ENCODE data around the gene MED14.
A peak's percentile ranks its signal among the peaks of the same experiment; 100 is the strongest.
"Not testable (repeated sequence)": the region's sequence is repeated elsewhere in the genome, so short reads cannot be mapped to it uniquely, and the experiment has no call there.

Gene MED14

GRCh38 chrX:40735325-40736169, at the start of gene MED14:
Gene MED14 (minus strand): TSS chrX:40735542. CDS start chrX:40735412, 130 bp downstream.
- no peaks in the 10 kb centered on the region for H3K27me3 Mint-ChIP-seq
- peak within 1 kb of the TSS; percentile 83 for H3K4me3 Mint-ChIP-seq
- H3K27ac Mint-ChIP-seq: peak within 1 kb of the TSS; percentile 91
- H3K4me1 Mint-ChIP-seq: peaks cover 31% of the 10 kb centered on the region
- ATAC-seq: peak; percentile 96
- no peaks in the 10 kb centered on the region for H3K36me3 Mint-ChIP-seq
- no peaks in the 10 kb centered on the region for H3K9me3 Mint-ChIP-seq

DNA sequence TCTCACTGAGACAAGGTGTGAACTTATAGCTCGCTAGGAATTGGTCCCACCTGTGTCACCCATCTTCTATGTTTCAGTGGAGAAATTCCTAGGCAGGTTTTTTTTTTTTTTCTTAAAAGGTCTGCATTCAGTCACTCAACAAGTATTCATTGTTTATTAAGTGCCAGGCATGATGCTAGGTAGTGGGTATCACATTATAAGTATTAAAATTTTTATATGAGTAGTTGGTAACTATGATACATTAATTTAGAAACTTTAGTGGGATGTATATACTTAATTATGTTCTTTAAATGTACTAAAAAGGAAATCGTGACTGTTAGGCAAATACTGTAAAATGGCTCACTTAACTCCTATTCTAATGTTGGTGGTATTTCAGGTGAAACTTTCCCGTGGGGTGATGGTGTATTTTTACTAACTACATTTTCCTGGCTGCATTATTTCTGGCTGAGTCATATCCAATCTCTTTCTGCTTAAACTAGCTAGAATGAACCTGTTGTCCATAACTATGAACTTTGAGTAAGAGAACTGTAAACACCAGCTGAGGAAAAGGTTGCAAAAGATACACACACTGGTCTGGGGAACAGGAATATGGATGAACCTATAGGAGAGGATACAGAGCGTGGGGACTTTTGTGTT, 49.3 kb upstream of the MED14 start:
- Mint-ChIP-seq H3K27ac (no peak overlapping the region), H3K4me1 (no peaks in the 10 kb centered on the region), H3K27me3 (no peaks in the 10 kb centered on the region)

DNA sequence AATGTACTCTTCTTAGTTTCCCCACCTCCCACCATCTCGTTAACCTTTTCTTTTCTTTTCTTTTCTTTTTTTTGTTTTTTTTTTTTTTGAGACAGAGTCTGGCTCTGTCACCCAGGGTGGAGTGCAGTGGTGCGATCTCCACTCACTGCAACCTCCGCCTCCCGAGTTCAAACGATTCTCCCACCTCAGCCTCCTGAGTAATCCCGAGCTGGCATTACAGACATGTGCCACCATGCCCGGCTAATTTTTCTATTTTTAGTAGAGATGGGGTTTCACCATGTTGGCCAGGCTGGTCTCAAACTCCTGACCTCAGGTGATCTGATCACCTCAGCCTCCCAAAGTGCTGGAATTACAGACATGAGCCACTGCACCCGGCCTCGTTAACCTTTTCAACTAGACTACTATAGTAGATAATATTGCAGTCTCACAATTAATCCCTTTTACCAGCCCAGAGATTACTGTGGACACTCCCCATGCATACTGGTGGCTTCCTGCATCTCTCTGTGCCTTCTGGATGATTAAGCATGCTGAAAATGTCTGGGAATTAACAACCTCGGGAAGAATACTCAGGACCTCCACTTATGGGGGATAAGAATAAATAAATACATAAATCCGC, 47.4 kb upstream of the MED14 start:
- H3K27me3 Mint-ChIP-seq, ATAC-seq, H3K9me3 Mint-ChIP-seq, H3K36me3 Mint-ChIP-seq, H3K4me3 Mint-ChIP-seq, H3K4me1 Mint-ChIP-seq, H3K27ac Mint-ChIP-seq: not testable (repeated sequence)

More for the DNA sequence above, 49.3 kb upstream of the MED14 start:
- Mint-ChIP-seq H3K9me3 (no peaks in the 10 kb centered on the region), H3K4me3 (no peak overlapping the region), H3K36me3 (no peaks in the 10 kb centered on the region)
- no peak for ATAC-seq

DNA sequence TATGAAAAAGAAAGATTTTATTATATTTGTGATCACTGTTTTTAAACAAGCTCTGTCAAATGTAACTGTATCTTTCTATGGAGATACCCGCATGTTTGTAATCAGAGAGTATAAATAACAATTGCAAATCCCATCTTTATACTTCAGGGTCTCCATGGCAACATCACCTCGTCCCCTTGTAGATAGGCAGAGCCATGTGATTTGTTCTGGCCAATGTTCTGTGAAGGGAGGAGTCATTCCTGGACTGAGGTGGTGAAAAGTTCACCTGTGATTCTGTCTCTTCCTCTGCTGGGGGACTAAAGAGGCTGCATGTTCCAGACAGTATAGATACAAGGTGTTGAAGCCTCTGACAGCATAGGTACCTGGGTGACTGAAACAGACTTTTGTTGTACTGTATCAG, 45.6 kb upstream of the MED14 start:
- ATAC-seq: no peak
- H3K4me1 Mint-ChIP-seq: no peaks in the 10 kb centered on the region
- no peaks in the 10 kb centered on the region for H3K27me3 Mint-ChIP-seq

GRCh38 chrX:40780082-40780481, 44.7 kb upstream of the MED14 start:
- no peaks in the 10 kb centered on the region for H3K27me3 Mint-ChIP-seq
- H3K36me3 Mint-ChIP-seq: no peaks in the 10 kb centered on the region
- no peak for ATAC-seq
- no peaks in the 10 kb centered on the region for H3K9me3 Mint-ChIP-seq
- no peak overlapping the region for H3K4me3 Mint-ChIP-seq
- H3K4me1 Mint-ChIP-seq: no peaks in the 10 kb centered on the region
- no peak overlapping the region for H3K27ac Mint-ChIP-seq

More for the DNA sequence above, 45.6 kb upstream of the MED14 start:
- no peak overlapping the region for H3K4me3 Mint-ChIP-seq
- H3K9me3 Mint-ChIP-seq: no peaks in the 10 kb centered on the region
- no peak overlapping the region for H3K27ac Mint-ChIP-seq
- no peaks in the 10 kb centered on the region for H3K36me3 Mint-ChIP-seq

- H3K9me3 Mint-ChIP-seq: no peaks in the 10 kb centered on the region
- H3K4me3 Mint-ChIP-seq: no peak overlapping the region
- ATAC-seq: no peak
- no peaks in the 10 kb centered on the region for H3K27me3 Mint-ChIP-seq
- H3K36me3 Mint-ChIP-seq: no peaks in the 10 kb centered on the region
- H3K27ac Mint-ChIP-seq: no peak overlapping the region
- no peaks in the 10 kb centered on the region for H3K4me1 Mint-ChIP-seq
Observed at GRCh38 chrX:40778861-40779575, 43.7 kb upstream of the MED14 start.

- ATAC-seq: no peak
- Mint-ChIP-seq H3K9me3 (no peaks in the 10 kb centered on the region), H3K4me1 (no peaks in the 10 kb centered on the region), H3K4me3 (no peak overlapping the region), H3K27ac (no peak overlapping the region), H3K27me3 (no peaks in the 10 kb centered on the region), H3K36me3 (no peaks in the 10 kb centered on the region)
Observed at GRCh38 chrX:40773809-40774208, 38.5 kb upstream of the MED14 start.

- no peak overlapping the region for H3K4me3 Mint-ChIP-seq
- H3K9me3 Mint-ChIP-seq: no peaks in the 10 kb centered on the region
- no peaks in the 10 kb centered on the region for H3K36me3 Mint-ChIP-seq
- no peaks in the 10 kb centered on the region for H3K27me3 Mint-ChIP-seq
- no peak overlapping the region for H3K27ac Mint-ChIP-seq
- ATAC-seq: no peak
- no peaks in the 10 kb centered on the region for H3K4me1 Mint-ChIP-seq
Observed at GRCh38 chrX:40773188-40773587, 37.8 kb upstream of the MED14 start.

DNA sequence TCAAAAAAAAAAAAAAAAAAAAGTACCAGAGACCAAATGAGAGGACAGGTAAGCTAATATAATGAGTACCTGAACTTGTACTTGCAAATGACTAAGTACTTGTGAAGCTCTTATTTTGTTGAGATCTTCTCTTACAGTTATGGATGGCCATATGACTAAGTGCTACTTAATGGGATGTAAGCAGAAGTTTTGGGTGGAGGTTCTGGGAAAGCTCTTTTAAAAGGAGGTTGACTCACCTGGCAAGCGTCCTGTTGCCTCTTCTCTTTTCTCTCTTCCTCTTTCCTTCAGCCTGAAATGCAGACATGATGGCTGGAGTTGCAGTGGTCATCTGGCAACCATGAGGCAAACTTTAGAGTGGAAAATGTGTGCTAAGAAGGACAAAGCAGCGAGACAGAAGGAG, 36.9 kb upstream of the MED14 start:
- Mint-ChIP-seq H3K27ac (no peak overlapping the region), H3K27me3 (no peaks in the 10 kb centered on the region), H3K4me3 (no peak overlapping the region), H3K4me1 (no peaks in the 10 kb centered on the region), H3K9me3 (no peaks in the 10 kb centered on the region), H3K36me3 (no peaks in the 10 kb centered on the region)
- ATAC-seq: no peak

DNA sequence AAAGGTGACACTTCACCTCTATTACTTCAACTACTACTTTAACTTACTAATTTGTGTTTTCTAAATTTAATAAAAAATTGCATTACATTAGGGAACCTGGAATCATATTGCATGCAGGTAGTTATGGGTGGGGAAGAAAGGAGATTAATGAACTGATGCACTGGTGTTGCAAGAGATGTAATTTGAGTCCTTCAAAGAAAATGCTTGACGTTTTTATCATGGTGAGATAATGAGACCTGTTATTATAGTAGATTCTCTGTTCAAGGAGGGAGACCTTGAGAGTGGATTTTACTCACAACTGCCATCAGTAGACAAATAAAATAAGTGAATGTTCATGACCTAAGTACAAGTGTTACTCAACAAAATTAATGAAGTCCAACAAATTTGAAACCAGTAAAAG, 26.4 kb upstream of the MED14 start:
- no peak for ATAC-seq
- H3K9me3 Mint-ChIP-seq: peaks cover 4% of the 10 kb centered on the region
- no peaks in the 10 kb centered on the region for H3K36me3 Mint-ChIP-seq
- H3K27me3 Mint-ChIP-seq: no peaks in the 10 kb centered on the region
- no peak overlapping the region for H3K27ac Mint-ChIP-seq
- H3K4me1 Mint-ChIP-seq: peaks cover 10% of the 10 kb centered on the region
- H3K4me3 Mint-ChIP-seq: no peak overlapping the region

DNA sequence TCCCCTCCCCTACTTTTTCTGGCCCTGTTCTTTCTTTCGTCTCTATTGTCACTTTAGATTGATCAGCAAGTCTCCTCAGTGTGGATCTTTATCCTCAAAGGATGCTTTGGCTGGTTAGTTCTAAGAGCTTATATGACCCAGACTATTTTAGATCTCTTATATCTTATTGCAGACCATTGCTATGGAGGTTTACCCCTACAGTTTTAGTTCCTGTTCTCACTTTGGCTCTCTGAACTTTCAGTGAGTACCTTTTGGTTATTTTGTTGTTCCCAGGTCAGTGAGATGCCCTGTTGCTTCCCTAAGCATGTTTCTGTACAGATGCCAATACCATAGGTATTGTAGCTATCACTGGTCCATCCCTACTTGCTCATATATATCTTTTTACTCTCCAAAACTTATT, 24.0 kb upstream of the MED14 start:
- Mint-ChIP-seq H3K27me3 (no peaks in the 10 kb centered on the region), H3K9me3 (no peaks in the 10 kb centered on the region), H3K4me1 (peaks cover 10% of the 10 kb centered on the region), H3K4me3 (no peak overlapping the region), H3K36me3 (no peaks in the 10 kb centered on the region), H3K27ac (no peak overlapping the region)
- ATAC-seq: no peak

DNA sequence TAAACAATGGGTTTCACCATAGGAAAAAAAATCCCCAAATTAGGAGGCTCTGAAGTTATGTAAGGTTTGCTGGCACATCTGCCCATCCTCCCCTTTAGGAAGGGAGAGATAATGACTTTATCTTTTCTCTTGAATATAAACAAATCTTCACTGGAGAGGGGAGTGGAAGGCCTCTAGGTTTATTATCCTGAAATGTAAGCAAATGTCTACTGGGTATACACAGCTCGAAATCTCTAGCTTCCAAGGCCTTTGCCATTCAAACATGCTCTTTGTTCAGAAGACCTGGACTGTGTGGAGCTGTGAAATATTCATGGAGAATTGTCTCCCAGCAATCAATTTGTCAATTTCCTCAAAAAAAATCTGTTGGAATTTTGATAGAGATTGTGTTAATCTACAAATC, 21.7 kb upstream of the MED14 start:
- H3K9me3 Mint-ChIP-seq: no peaks in the 10 kb centered on the region
- ATAC-seq: no peak
- no peak overlapping the region for H3K4me3 Mint-ChIP-seq
- H3K27me3 Mint-ChIP-seq: no peaks in the 10 kb centered on the region
- H3K36me3 Mint-ChIP-seq: no peaks in the 10 kb centered on the region
- H3K4me1 Mint-ChIP-seq: peaks cover 10% of the 10 kb centered on the region
- no peak overlapping the region for H3K27ac Mint-ChIP-seq

DNA sequence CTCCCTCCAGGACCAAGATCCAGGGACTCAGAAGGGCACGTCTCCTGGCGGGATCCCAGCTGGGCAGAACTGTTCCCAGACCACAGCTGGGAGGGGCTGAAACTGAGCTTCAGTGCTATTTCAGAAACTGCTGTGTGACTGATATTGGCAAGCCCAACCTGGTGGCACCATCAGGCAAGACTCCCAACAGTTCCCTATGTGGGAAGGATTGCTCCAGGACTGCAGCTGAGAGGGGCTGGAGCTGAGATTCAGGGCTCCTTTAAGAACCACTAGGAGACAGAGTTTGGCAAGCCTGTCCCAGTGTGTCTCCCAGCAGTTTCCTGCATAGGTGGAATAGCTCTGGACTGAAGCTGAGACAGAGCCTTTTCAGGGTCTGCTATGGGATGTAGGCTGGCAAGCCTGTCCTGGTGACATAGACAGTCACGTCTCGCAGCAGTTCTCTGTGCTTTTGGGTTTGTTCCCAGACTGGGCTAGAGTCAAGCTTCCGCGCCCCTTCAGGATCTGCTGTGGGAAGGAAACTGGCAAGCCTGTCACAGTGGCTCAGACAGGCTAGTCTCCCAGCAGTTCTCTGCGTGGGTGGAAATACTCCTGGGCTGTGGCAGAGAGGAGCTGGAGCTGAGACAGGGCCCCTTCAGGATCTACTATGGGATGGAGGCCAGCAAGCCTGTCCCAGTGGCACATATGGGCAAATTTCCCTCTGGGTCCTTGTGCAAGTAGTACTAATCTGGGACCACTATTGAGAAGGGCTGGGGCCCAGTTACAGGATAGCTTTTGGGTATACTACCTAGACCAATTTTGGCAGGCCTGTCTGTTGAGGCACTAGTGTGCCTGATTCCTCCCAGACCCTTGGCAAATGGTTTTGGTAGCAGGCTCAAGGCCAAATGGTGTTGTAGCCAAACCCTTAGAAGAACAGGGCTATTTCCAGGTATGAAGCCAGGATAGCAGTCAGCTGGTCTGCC, 20.2 kb upstream of the MED14 start:
- Mint-ChIP-seq H3K36me3 (no peaks in the 10 kb centered on the region), H3K4me1 (peaks cover 10% of the 10 kb centered on the region), H3K4me3 (no peak overlapping the region), H3K27ac (no peak overlapping the region), H3K9me3 (no peaks in the 10 kb centered on the region), H3K27me3 (no peaks in the 10 kb centered on the region)
- ATAC-seq: no peak

GRCh38 chrX:40749681-40750494, 14.5 kb upstream of the MED14 start:
- ATAC-seq: peak; percentile 87
- Mint-ChIP-seq H3K4me3 (no peak overlapping the region), H3K4me1 (peaks cover 22% of the 10 kb centered on the region), H3K27ac (peak overlapping the region; percentile 70), H3K9me3 (no peaks in the 10 kb centered on the region), H3K36me3 (no peaks in the 10 kb centered on the region), H3K27me3 (no peaks in the 10 kb centered on the region)

All from stimulated activated memory B cell treated with anti-CD40 and anti-IgM and Interleukin-4, amounts not matched to agents 10 μg/mL and 1 μg/mL and 100 μg/mL, for 72 hours (primary cell).